ENCODE data around the gene CTSE. TPM values are rescaled to one million over a fixed set of nuclear protein-coding genes. Genes with fewer than 3 reads are reported as not detected.

CTSE gene
- total RNA-seq, 2 experiments from 2014 or later, result not detected

DNA sequence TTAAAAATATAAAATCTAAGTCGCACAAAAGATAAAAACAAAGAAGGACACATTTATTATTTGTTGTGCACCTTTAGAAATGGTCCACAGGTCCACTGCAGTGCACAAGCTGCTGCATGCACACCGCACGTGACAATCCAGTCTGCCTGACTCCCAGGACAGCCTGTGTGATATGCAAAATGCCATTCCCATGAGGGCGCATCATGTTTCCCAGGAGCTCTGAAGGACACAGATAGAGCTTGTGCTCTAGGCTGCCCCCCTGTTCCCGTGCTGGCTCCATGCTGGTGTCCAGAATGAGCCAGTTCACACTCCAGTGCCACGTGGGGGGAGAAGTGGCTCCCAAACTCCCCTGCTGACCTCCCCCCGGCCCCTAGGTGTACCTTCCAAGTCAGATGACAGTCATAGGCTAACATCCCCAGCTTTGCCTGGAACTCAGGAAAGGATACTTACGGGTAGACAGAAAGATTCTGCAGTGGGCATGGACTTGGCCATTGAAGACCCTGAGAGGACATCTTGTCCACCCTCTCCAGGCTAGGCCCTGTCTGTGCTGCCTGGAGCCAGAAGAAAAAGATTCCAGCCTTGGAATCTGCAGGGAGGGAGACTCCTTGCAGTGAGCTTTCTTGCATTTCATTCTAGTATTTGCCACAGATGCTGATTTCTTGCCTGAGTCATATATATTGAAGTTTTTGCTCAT lies 46.8 kb downstream of the CTSE start:
- POLR2A ChIA-PET, result interaction anchor here (0.7 kb wide), 1 partner anchor 59 kb away, joined by 3 read pairs; no protein-coding TSS in a partner anchor
- no peak overlapping the region for H3K4me3 Mint-ChIP-seq

GRCh38 chr1:205976036-205976435 lies 47.7 kb downstream of the CTSE start:
- no peaks in the 10 kb centered on the region for H3K4me1 Mint-ChIP-seq
- H3K36me3 Mint-ChIP-seq (ENCODE audit: low read depth), result no peaks in the 10 kb centered on the region
- H3K9me3 Mint-ChIP-seq, result peaks cover 15% of the 10 kb centered on the region
- H3K4me3 Mint-ChIP-seq, result no peak overlapping the region
- H3K27ac Mint-ChIP-seq, result no peak overlapping the region
- POLR2A ChIA-PET, result no interaction called here
- no peak for DNase-seq
- H3K27me3 Mint-ChIP-seq, result no peaks in the 10 kb centered on the region
- CTCF ChIA-PET, result interaction anchor here (0.6 to 3.5 kb wide), 2 partner anchors 97 to 184 kb away, joined by 3 to 29 read pairs; no protein-coding TSS in a partner anchor

More for the DNA sequence above, 46.8 kb downstream of the CTSE start:
- no peak for DNase-seq
- peaks cover 17% of the 10 kb centered on the region for H3K9me3 Mint-ChIP-seq
- H3K27me3 Mint-ChIP-seq, result no peaks in the 10 kb centered on the region
- H3K36me3 Mint-ChIP-seq (ENCODE audit: low read depth), result no peaks in the 10 kb centered on the region
- no peak overlapping the region for H3K27ac Mint-ChIP-seq
- H3K4me1 Mint-ChIP-seq, result no peaks in the 10 kb centered on the region
- CTCF ChIA-PET, result interaction anchor here (0.7 to 4.0 kb wide), 35 partner anchors 9 to 452 kb away, joined by 3 to 73 read pairs (median 5); no protein-coding TSS in a partner anchor

DNA sequence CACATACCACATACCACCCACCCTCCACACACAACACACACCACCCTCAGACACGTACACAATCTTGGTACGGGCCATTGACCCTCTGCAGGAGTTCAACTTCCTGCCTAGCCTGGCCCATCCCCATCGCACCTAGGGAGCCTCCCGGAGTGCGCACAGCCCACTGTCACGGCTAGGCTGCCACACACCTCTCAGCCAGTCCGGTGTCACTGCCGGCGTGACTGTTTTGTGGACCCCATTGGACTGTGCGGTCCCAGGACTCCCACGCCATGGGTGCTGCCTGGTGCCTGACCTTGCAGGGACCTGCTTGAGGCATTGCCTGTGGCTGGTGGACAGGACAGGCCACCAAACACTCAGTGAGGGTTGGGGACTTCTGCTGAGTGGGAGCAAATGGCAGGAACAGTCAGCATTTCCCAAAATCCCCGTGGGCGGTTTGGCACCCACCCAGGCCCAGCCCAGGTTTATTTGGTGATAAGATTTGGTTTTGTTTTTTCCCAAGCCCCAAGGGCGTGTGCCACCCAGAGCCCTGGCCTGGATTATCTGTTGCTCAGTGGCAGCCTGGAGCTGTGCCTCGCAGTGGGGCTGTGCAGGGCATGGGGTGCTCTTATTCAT lies 48.2 kb downstream of the CTSE start:
- no peaks in the 10 kb centered on the region for H3K4me1 Mint-ChIP-seq
- ChIA-PET POLR2A (no interaction called here), CTCF (interaction anchor here (0.6 to 3.5 kb wide), 2 partner anchors 97 to 183 kb away, joined by 3 to 29 read pairs; no protein-coding TSS in a partner anchor)
- H3K9me3 Mint-ChIP-seq, result peaks cover 15% of the 10 kb centered on the region
- H3K27ac Mint-ChIP-seq, result no peak overlapping the region
- no peak overlapping the region for H3K4me3 Mint-ChIP-seq
- no peaks in the 10 kb centered on the region for H3K27me3 Mint-ChIP-seq
- DNase-seq, result no peak
- H3K36me3 Mint-ChIP-seq (ENCODE audit: low read depth), result no peaks in the 10 kb centered on the region

GRCh38 chr1:205974712-205975111 lies 49.0 kb downstream of the CTSE start:
- ChIA-PET CTCF (no interaction called here), POLR2A (no interaction called here)
- no peaks in the 10 kb centered on the region for H3K4me1 Mint-ChIP-seq
- no peaks in the 10 kb centered on the region for H3K27me3 Mint-ChIP-seq
- no peak overlapping the region for H3K4me3 Mint-ChIP-seq
- no peak overlapping the region for H3K27ac Mint-ChIP-seq
- no peak for DNase-seq
- peaks cover 15% of the 10 kb centered on the region for H3K9me3 Mint-ChIP-seq
- H3K36me3 Mint-ChIP-seq (ENCODE audit: low read depth), result no peaks in the 10 kb centered on the region

DNA sequence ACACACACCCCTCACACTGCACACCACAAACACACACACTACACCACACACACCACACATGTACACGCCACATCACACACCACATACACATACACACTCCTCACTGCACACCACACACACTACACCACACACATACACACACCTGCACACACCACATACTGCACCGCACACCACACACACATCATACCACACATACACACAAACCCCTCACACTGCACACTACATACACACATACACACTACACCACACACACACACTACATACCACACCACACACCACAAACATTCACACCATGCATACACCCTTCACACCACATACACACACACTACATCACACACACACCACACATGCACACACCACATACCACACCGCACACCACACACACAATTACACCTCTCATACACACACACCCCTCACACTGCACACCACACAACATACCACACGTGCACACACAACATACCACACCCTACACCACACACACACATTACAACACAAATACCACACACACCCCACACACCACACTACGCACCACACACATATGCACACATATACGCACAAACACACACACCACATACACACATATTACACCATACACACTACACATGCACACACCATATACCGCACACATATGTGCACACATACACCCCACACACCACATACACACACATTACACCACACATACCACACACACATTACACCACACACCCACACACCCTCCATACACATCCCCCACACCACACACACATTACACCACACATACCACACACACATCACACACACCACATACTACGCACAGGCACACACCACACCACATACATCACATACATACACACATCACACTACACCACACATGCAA lies 50.1 kb downstream of the CTSE start:
- no peaks in the 10 kb centered on the region for H3K4me1 Mint-ChIP-seq
- no peak overlapping the region for H3K4me3 Mint-ChIP-seq
- no peak for DNase-seq
- H3K27ac Mint-ChIP-seq, result no peak overlapping the region
- no peaks in the 10 kb centered on the region for H3K27me3 Mint-ChIP-seq
- ChIA-PET CTCF (no interaction called here), POLR2A (no interaction called here)
- H3K9me3 Mint-ChIP-seq, result peaks cover 15% of the 10 kb centered on the region
- H3K36me3 Mint-ChIP-seq (ENCODE audit: low read depth), result no peaks in the 10 kb centered on the region

- CTCF ChIA-PET, result no interaction called here
- Mint-ChIP-seq H3K4me1 (no peaks in the 10 kb centered on the region), H3K27ac (no peak overlapping the region), H3K36me3 (ENCODE audit: low read depth) (no peaks in the 10 kb centered on the region), H3K27me3 (no peaks in the 10 kb centered on the region), H3K4me3 (no peak overlapping the region), H3K9me3 (peaks cover 15% of the 10 kb centered on the region)
- no peak for DNase-seq
- POLR2A ChIA-PET, result no interaction called here
These were observed 51.1 kb downstream of the CTSE start for GRCh38 chr1:205972491-205973168.

DNA sequence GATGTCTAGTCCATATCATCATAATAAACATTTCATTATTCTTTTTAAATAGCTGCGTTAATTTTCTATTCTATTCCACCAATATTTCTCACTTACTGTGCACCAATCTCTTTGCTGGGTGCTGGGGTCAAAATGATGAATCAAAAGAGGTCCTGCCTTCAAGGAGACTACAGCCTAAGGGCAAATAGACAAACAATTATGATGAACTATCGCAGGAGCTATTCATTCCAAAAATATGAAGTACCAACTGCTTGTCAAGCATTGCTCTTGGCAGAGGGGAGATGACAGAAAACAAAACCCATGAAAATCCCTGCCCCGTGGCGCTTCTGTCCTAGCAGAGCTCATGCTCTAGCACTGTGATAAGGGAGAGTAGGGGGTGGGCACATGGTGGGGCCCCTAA lies 51.6 kb downstream of the CTSE start:
- ChIA-PET CTCF (no interaction called here), POLR2A (no interaction called here)
- H3K27ac Mint-ChIP-seq, result no peak overlapping the region

GRCh38 chr1:205971082-205971481 lies 52.6 kb downstream of the CTSE start:
- DNase-seq, result no peak
- H3K9me3 Mint-ChIP-seq, result peaks cover 15% of the 10 kb centered on the region
- H3K36me3 Mint-ChIP-seq (ENCODE audit: low read depth), result no peaks in the 10 kb centered on the region
- H3K27ac Mint-ChIP-seq, result no peak overlapping the region
- POLR2A ChIA-PET, result no interaction called here
- H3K27me3 Mint-ChIP-seq, result no peaks in the 10 kb centered on the region
- H3K4me3 Mint-ChIP-seq, result no peak overlapping the region
- H3K4me1 Mint-ChIP-seq, result no peaks in the 10 kb centered on the region
- CTCF ChIA-PET, result interaction anchor here (0.9 to 2.6 kb wide), 3 partner anchors 9 to 49 kb away, joined by 3 to 6 read pairs (median 4); no protein-coding TSS in a partner anchor

More for the DNA sequence above, 51.6 kb downstream of the CTSE start:
- Mint-ChIP-seq H3K4me1 (no peaks in the 10 kb centered on the region), H3K9me3 (peaks cover 15% of the 10 kb centered on the region), H3K27me3 (no peaks in the 10 kb centered on the region), H3K4me3 (no peak overlapping the region), H3K36me3 (ENCODE audit: low read depth) (no peaks in the 10 kb centered on the region)
- no peak for DNase-seq

DNA sequence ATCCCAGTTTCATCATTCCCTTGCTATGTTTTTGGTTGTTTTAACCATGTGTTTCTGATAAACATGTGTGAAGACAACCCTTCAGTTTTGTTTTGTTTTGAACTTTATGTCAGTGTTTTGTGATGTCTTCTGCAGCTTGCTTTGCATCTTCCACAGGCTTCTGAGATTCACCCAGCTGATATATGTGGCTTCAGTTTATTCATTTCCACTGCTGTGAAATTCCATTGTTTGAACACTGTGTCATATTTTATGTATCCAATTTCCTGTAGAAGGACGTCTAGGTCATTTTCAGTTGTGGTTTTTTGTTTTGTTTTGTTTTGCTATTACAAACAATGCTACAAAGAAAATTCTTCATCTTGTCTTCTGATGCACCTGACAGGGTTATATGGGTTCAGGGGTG lies 53.2 kb downstream of the CTSE start:
- no peaks in the 10 kb centered on the region for H3K36me3 Mint-ChIP-seq (ENCODE audit: low read depth)
- H3K27ac Mint-ChIP-seq, result no peak overlapping the region

DNA sequence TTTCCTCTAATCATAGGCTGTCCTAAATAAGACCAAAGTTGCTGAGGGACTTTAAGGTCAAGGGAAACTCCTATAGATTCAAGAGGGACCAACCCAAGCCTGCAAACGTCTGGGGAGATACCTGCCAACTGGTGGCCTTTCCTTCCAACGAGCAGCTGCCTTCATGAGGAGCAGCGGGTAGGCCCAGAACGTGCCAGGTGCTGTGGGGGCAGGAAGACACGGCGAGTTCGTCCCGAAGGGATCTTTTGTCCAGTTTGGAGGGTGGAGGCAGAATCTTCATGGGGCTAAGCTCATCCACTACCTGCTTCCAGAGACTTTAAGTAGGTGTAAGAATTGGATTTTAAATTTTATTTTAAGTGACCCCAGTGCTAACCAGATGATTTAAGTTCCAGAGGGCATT lies 54.5 kb downstream of the CTSE start:
- DNase-seq, result no peak
- Mint-ChIP-seq H3K4me3 (no peak overlapping the region), H3K4me1 (no peaks in the 10 kb centered on the region), H3K36me3 (ENCODE audit: low read depth) (no peaks in the 10 kb centered on the region), H3K27me3 (no peaks in the 10 kb centered on the region), H3K9me3 (peaks cover 6% of the 10 kb centered on the region), H3K27ac (no peak overlapping the region)
- POLR2A ChIA-PET, result no interaction called here
- CTCF ChIA-PET, result interaction anchor here (2.5 to 2.6 kb wide), 2 partner anchors 9 kb away, joined by 6 to 15 read pairs; no protein-coding TSS in a partner anchor

More for the DNA sequence above, 53.2 kb downstream of the CTSE start:
- no peaks in the 10 kb centered on the region for H3K4me1 Mint-ChIP-seq
- H3K9me3 Mint-ChIP-seq, result peaks cover 15% of the 10 kb centered on the region
- ChIA-PET CTCF (interaction anchor here (0.9 to 2.6 kb wide), 3 partner anchors 8 to 49 kb away, joined by 3 to 6 read pairs (median 4); no protein-coding TSS in a partner anchor), POLR2A (no interaction called here)
- no peak for DNase-seq
- no peaks in the 10 kb centered on the region for H3K27me3 Mint-ChIP-seq
- H3K4me3 Mint-ChIP-seq, result no peak overlapping the region

GRCh38 chr1:205967554-205968335 lies 56.0 kb downstream of the CTSE start:
- no peaks in the 10 kb centered on the region for H3K36me3 Mint-ChIP-seq (ENCODE audit: low read depth)
- no peaks in the 10 kb centered on the region for H3K4me1 Mint-ChIP-seq
- POLR2A ChIA-PET, result no interaction called here
- no peak overlapping the region for H3K4me3 Mint-ChIP-seq
- no peaks in the 10 kb centered on the region for H3K27me3 Mint-ChIP-seq
- CTCF ChIA-PET, result interaction anchor here (0.5 to 2.5 kb wide), 4 partner anchors 10 to 780 kb away, joined by 3 to 15 read pairs (median 4); no protein-coding TSS in a partner anchor
- H3K9me3 Mint-ChIP-seq, result no peaks in the 10 kb centered on the region
- DNase-seq, result no peak
- H3K27ac Mint-ChIP-seq, result no peak overlapping the region

All from activated CD4-positive, alpha-beta T cell treated with anti-CD3 and anti-CD28 coated beads, Interleukin-2, amount 10 ng/mL, durations not matched to agents 7 days and 5 days (primary cell).